Stimulated activated CD4-positive, alpha-beta T cell treated with anti-CD3 and anti-CD28 coated beads, Interleukin-15, amount 100 ng/mL, for 48 hours (primary cell): ENCODE measurements around the gene GJD3.
"Not testable (repeated sequence)": the region's sequence is repeated elsewhere in the genome, so short reads cannot be mapped to it uniquely, and the experiment has no call there.

Experiments
- DNase-seq, 2 donors: peaks; one replicate each; pipeline ENCODE4 v3.0.0-alpha.2; 2020; ENCODE audit warnings: low read depth in 2 of 2

Gene GJD3

GRCh38 chr17:40369923-40370322 is 5.4 kb upstream of the GJD3 start:
- DNase-seq = no peak

- not testable (repeated sequence) for DNase-seq
Observed at GRCh38 chr17:40367728-40368127, 3.2 kb upstream of the GJD3 start.

- DNase-seq = no peak
Observed at GRCh38 chr17:40366861-40367518, 2.5 kb upstream of the GJD3 start.

- no peak for DNase-seq
Observed at GRCh38 chr17:40366076-40366860, 1.7 kb upstream of the GJD3 start.

GRCh38 chr17:40364906-40365305 is 369 bp upstream of the GJD3 start:
- DNase-seq = no peak

- DNase-seq = no peak
Observed at GRCh38 chr17:40363111-40363827, 1.3 kb downstream of the GJD3 start.

- DNase-seq = peak; percentile 80 to 88
Observed at GRCh38 chr17:40362696-40363110, 1.8 kb downstream of the GJD3 start.

- no peak for DNase-seq
Observed at GRCh38 chr17:40361925-40362695, 2.4 kb downstream of the GJD3 start.

- no peak for DNase-seq
Observed at GRCh38 chr17:40361063-40361924, 3.2 kb downstream of the GJD3 start.

GRCh38 chr17:40360091-40360490 is 4.4 kb downstream of the GJD3 start:
- no peak for DNase-seq

GRCh38 chr17:40358323-40359038 is 6.1 kb downstream of the GJD3 start:
- DNase-seq = peak; percentile 76 to 85

- no peak for DNase-seq
Observed at GRCh38 chr17:40356990-40357881, 7.3 kb downstream of the GJD3 start.

- no peak for DNase-seq
Observed at GRCh38 chr17:40355804-40356758, 8.5 kb downstream of the GJD3 start.

GRCh38 chr17:40355123-40355803 is 9.3 kb downstream of the GJD3 start:
- DNase-seq = peak; percentile 38 to 73

GRCh38 chr17:40354221-40355122 is 10.1 kb downstream of the GJD3 start:
- no peak for DNase-seq

GRCh38 chr17:40352779-40353394 is 11.7 kb downstream of the GJD3 start:
- no peak for DNase-seq
